HG02970 (cell line): Measurements from ENCODE around the gene OR4A15.

ENCODE experiments used
- ATAC-seq: cut with Tn5 transposase; IDR thresholded peaks from one replicate; pipeline ENCODE4 v1.9.1; 2021; ENCODE audit warnings: mild to moderate bottlenecking, moderate library complexity, moderate number of reproducible peaks; ENCODE audit not compliant: unreplicated experiment, low FRiP score

Gene OR4A15

DNA sequence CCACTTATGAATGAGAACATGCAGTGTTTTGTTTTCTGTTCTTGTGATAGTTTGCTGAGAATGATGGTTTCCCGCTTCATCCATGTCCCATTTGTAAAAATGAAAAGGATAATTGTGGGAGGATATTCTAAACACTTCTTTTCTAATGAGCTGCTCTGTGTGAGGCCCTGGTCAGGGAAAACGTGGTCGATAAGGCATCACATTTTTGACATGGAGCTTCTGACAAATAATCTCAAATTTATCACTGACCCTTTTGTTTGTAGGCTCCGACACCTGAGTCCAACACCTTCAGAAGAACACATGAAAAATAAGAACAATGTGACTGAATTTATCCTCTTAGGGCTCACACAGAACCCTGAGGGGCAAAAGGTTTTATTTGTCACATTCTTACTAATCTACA is at the start of gene OR4A15:
Gene OR4A15, plus strand, starts transcription at position 301 of the 400 bp plus-strand sequence. Its CDS starts 0 bp downstream, at position 301.
- no peak for ATAC-seq

DNA sequence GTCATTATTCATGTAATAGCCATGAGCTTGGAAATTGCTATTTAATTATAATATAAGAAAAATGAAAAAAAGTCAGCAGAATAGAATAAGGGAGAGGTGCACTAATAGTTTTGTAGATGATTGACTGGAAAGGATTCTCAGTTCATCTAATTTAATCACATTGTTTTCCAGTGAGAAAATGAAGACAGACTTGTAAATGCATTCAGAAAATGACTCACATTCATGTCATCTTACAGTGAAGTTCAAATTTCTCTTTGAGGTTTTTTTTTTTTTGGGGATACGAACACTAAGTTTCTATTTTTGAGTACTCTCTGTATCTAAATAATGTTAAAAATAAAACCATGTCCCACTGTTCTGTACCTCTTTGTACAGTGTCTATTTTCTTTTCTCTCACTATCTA is 43.3 kb upstream of the OR4A15 start:
- no peak for ATAC-seq

DNA sequence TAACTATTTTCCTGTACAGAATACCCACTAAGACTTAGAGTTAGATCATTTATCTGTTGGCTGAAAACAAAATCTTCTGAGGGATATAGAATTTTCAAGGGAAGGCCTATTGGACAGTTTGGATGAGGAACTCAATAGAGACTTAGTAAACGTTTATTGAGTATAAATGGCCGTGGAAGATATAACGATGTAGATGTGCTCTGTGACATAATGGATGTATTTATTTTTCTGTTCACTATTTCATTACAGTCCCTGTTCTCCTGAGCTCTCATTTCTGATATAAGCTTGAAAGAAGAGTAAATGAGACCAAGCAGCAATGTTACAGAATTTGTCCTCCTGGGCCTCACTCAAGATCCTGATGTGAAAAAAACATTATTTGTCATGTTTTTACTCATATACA is 24.9 kb upstream of the OR4A15 start, which contains the start of gene OR4A16:
Gene OR4A16, plus strand, starts transcription at position 301 of the 400 bp plus-strand sequence. Its CDS starts 0 bp downstream, at position 301.
- ATAC-seq: no peak

DNA sequence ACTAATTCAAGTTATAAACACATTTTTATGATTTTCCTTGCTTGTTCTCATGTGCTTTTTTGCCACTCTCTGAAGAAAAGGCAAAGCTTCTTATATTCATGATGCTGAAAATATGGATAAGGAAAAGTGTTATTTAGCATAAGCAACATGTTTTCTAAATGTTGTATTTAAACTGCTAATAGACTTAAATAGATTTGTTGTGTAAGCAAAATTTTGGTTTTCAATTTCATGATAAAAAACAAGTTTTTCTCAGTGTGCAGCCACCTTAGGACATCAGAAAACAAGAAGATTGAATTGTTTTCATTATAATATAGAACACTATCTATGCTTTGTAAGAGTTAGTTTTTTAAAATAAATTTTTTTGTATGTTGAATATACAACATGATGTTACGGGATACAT is 22.5 kb upstream of the OR4A15 start:
- no peak for ATAC-seq

DNA sequence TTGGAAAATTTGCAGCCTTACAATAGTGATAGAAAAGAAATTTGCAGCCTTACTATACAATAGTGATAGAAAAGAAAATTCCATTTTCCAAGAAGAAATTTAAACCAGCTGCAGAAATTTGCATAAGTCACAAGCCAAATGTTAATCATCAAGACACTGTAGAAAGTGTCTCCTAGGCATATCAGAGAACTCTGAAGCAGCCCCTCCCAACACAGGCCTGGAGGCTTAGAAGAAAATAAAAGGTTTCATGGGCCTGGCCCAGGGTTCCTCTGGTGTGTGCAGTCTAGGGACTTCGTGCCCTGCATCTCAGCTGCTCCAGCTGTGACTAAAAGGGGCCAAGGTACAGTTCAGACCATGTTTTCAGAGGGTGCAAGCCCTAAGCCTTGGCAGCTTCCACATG is 18.7 kb upstream of the OR4A15 start:
- ATAC-seq: no peak

DNA sequence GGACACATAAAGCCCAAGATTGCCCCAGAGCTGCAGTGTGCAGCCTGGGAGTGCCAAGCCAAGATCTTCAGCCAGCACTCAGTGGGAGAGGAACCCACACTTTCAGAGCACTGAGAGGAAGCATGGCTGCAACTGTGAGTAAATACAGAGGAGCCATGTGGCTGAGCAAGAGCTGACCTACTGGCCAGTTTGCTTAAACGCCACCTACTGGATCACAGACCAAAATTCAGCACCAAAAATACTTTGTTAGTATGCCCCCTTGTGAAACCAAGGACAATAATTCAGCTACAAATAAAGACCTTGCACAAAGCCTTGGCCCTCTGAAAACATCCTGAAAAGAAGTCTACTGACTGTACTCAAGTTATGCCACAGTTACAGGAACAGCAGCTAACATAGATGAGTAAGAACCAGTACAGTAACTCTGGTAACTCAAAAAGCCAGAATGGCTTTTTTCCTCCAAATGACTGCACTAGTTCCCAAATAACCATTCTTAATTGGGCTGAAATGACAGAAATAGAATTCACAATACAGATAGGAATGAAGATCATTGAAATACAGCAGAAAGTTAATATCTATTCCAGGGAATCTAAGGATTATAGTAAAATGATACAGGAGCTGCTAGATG is 10.1 kb upstream of the OR4A15 start:
- no peak for ATAC-seq

DNA sequence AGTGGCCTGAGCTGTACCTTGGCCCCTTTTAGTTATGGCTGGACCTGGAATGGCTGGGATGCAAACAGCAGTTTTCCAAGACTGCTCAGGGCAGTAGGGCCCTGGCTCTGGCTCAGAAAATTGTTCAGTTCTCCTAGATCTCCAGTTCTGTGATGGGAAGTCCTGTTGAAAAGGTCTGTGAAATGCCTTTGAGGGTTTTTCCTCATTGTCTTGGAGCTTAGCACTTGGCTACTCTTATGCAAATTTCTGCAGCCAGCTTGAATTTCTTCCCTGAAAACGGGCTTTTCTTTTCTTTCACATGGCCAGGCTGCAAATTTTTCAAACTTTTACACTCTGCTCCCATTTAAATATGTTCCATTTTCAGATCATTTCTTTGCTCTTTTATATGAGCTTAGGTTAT is 33.2 kb downstream of the OR4A15 start:
- no peak for ATAC-seq
